NCI-H510A treated with DMSO at 0.1 percent for 48 hours (cell line): ENCODE data around the gene MVP.
A peak's percentile ranks its signal among the peaks of the same experiment; 100 is the strongest.
"Not testable (repeated sequence)": the region's sequence is repeated elsewhere in the genome, so short reads cannot be mapped to it uniquely, and the experiment has no call there.

Experiments used
- DNase-seq: peaks from one replicate; lab custom pipeline; 2025; lab: John Stamatoyannopoulos, UW

The MVP gene

DNA sequence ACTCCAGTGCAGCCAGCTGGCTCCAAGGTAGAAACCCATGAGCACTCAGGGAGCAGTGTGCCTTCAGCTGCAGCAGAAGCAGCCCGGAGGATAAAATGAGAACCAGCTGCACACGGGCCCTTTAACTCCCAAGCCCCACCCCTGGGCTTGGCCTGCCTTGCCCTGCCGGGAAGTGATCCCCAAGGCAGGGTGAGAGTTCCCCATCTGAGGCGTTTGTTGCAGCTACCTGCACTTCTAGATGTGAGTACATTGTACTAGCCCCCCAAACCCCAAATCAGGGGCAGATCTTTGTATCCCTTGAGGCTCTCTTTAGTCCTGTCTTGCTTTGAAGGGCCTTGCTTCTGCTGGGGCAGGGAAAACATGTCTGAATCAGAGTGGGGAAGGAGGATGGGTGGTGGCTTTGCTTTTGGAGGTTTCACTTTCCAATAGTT, at the start of gene MVP:
Gene MVP, plus strand, starts transcription at position 192 of the 431 bp plus-strand sequence. CDS start 10,088 bp downstream, outside the sequence.
- DNase-seq, result peak; percentile 87

DNA sequence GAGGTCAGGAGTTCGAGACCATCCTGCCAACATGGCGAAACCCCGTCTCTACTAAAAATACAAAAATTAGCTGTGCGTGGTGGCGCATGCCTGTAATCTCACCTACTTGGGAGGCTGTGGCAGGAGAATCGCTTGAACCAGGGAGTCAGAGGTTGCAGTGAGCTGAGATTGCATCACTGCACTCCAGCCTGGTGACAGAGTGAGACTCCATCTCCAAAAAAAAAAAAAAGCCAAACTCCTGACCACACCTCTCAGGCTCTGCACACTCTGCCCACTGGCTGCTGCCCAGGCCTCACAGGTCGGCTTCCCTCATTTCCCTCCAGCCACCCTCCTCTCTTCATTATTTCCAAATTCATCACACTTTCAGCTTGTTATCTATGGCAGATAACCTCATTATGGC, 47.9 kb upstream of the MVP start:
- not testable (repeated sequence) for DNase-seq

DNA sequence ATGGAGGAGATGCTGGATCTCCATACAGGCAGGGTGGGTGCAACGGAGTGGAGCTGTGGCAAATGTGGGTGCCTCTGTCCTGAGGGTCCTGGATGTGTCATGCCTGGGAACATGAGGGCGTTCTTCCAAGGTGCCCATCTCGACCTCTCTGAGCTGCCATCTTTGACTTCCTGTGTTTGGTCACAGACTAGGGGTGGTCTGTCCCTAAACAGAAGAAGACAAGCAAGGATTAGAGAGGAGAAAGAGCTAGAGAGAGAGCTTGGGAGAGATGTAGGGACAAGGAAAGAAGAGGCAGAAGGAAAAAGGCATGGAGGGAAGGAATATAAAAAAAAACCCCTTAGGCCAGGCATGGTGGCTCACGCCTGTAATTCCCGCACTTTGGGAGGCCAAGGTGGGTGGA, 45.5 kb upstream of the MVP start:
- DNase-seq, result no peak

DNA sequence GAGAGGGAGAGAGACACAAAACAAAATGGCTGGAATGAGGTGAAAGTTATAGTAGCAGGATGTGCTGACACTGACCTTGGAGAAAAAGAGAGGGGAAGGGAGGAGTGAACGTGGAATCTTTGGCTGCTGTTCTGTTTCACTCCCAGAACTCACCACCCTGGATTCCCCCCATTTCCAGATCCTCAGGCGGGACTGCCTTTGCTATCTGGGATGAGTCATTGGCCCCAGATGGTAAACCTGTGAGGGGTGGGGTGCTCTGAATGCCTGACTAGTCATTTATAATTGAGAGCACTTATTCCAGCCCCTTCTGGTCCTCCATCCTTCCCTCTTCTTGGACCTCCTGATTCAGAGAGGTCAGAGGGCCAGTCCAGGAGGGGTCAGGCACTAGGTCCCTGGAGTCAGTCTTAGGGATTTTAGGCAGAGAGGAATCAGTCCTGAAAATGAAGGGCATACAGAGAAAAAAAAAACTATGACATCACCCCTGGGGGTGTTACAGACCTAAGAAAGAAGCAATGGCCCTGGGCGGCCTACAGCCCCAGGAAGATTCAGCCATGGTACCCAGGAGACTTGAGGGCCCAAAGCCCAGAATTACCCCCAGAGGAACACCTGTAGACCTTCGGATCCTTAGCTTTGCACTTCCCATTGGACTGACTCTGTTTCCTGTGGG, 44.4 kb upstream of the MVP start:
- DNase-seq, result no peak

DNA sequence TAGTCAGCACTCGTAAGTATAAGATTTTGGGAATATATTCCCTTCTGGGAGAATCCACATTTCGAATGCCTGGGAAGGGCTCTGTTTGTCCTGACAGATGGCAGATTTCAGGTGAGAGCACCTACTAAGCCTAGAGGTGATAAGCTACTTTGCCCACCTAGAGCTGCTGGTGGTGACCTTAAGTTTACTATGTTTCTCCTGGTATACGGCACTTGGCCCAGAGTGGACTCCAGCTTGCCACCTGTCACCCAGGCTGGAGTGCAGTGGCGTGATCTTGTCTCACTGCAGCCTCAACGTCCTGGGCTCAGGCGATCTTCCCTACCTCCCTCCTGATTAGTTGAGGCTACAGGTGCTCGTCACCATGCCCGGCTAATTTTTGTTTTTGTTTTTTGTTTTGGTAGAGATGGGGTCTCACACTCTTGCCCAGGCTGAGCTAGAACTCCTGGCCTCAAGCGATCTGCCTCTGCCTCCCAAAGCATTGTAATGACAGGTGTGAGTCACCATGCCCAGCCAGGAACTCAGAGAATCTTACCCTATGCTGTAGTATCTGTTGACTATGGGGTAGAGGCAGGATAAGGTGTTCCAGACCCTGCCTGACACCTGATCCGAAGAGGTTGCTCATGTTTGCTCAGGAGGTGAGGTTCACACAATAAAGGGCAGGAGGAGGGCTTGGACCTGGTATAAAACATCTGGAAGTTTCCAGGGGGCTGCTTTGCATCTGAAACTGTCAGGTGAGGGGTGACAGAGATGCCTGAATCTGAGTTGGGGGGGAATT, 42.5 kb upstream of the MVP start, which contains the start of gene ZG16:
Gene ZG16, plus strand, starts transcription at position 681 of the 775 bp plus-strand sequence. CDS start 1,011 bp downstream, outside the sequence.
- DNase-seq, result peak; percentile 35

DNA sequence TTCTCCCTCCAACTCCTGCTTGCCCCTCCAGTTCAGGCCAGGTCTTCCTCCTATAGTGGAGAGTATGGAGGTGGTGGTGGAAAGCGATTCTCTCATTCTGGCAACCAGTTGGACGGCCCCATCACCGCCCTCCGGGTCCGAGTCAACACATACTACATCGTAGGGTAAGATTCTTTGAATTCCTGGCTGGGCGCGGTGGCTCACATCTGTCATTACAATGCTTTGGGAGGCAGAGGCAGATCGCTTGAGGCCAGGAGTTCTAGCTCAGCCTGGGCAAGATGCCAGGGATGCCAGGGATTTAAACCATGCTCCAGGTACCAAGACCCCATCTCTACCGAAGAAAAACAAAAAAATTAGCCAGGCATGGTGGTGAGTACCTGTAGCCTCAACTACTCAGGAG, 40.8 kb upstream of the MVP start:
- DNase-seq, result no peak

DNA sequence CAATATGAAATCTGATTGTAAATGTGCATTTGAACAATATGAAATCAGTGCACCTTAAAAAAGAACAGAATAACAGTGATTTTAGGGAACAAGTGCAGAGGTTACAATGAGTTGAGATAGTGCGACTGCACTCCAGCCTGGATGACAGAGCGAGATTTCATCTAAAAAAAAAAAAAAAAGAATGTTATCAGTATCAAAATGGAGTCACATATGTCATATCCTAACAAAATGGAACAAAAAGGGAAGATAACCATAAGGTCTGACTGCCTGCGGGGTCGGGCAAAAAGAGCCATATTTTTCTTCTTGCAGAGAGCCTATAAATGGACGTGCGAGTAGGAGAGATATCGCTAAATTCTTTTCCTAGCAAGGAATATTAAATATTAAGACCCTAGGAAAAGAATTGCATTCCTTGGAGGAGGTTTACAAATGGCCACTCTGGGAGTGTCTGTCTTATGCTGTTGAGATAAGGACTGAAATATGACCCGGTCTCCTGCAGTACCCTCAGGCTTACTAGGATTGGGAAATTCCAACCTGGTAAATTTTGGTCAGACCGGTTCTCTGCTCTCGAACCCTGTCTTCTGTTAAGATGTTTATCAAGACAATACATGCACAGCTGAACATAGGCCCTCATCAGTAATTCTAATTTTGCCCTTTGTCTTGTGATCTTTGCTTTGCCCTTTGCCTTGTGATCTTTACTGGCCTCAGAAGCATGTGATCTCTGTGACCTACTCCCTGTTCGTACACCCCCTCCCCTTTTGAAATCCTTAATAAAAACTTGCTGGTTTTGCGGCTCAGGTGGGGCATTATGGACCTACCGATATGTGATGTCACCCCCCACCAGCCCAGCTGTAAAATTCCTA, 36.9 kb upstream of the MVP start:
- peak; percentile 52 for DNase-seq

DNA sequence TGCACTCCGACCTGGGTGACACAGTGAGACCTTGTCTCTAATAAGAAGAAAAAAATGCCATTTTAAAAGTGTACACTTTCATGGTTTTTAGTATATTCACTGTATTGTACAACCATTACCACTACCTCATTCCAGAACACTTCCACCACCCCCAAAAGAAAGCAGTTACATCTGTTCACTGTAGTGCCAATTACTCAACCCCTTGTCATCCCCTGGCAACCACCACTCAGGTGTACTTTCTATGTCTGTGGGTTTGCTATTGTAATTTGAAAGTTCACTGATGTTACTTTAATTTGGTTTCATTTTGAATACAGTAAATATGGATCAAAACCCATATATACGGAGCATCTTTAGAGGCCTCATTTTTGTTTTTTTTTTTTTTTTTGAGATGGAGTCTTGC, 36.1 kb upstream of the MVP start:
- DNase-seq, result no peak

DNA sequence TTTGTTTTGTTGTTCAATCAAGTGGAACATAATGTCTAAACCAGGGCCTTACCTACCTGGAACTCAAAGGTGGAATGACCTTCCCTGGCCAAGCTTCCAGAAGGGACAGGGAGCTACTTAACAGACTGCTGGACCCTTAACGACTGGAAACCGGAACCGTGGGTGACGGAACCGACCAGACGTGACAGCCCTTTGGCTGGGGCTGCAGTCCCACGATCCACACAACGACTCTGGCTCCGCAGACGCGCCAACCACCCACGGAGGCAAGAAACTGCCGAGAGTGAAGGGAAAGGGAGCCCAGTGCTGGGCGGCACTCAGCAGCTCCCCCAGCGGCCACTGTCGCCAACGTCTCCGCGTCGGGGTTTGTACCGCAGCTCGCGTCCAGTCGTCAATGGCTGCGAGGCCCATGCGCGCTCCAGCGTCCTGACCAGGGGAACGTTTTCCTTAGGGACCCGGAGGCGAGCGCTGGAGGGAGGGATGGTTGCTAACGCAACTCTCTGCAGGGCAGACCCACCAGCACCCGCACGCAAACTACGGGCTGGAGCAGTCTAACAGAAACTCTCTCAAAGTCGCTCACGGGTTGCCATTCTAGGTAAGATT, 35.3 kb upstream of the MVP start:
- DNase-seq, result no peak

DNA sequence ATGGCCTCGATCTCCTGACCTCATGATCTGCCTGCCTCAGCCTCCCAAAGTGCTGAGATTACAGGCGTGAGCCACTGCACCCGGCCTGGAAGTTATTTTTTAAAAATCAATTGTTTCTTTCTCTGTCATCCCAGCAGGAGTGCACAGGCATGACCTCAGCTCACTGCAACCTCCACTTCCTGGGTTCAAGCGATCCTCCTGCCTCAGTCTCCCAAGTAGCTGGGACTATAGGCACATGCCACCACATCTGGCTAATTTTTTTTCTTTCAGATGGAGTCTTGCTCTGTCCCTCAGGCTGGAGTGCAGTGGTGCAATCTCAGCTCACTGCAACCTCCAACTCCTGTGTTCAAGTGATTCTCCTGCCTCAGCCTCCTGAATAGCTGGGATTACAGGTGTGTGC, 33.1 kb upstream of the MVP start:
- DNase-seq, result not testable (repeated sequence)

DNA sequence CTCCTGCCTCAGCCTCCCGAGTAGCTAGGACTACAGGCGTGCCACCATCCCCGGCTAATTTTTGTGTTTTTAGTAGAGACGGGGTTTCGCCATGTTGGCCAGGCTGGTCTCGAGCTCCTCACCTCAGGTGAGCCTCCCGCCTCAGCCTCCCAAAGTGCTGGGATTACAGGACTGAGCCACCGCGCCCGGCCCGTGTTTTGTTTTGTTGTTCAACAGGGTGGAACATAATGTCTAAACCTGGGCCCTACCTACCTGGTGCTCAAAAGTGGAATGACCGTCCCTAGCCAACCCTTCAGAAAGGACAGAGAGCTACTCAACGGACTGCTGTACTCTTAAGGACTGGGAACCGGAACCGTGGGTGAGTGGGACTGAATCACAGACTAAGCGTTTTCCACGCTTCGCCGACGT, 30.5 kb upstream of the MVP start:
- peak; percentile 77 for DNase-seq

DNA sequence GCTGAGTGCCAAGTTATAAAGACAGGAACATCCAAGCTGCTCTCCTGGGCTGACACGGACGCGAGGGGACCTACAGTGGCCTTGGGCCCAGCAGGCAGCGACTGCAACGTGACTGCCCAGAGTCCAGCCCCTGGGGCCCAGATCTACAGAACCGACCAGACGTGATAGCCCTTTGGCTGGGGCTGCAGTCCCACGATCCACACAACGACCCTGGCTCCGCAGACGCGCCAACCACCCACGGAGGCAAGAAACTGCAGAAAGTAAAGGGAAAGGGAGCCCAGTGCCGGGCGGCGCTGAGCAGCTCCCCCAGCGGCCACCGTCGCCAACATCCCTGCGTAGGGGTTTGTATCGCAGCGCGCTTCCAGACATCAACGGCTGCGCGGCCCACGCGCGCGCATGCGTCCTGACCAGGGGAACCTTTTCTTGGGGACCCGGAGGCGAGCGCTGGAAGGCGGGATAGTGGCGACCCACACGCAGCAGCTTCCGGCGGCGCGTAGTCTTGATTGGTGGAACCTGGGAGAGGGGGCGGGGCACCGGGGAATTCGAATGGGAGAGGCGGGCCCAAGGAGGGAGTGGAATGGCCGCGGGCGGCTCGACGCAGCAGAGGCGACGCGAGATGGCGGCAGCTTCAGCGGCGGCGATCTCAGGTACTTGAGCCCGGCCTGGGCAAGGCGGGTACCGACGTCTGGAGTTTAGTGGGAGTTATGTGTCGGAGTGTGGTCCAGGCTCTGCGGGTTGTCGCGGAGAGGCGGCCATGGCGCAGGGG, 29.9 kb upstream of the MVP start, which contains the start of gene KIF22:
Gene KIF22, plus strand, starts transcription at position 569 of the 766 bp plus-strand sequence. Its CDS starts 9 bp downstream, at position 578.
- DNase-seq, result peak; percentile 99

DNA sequence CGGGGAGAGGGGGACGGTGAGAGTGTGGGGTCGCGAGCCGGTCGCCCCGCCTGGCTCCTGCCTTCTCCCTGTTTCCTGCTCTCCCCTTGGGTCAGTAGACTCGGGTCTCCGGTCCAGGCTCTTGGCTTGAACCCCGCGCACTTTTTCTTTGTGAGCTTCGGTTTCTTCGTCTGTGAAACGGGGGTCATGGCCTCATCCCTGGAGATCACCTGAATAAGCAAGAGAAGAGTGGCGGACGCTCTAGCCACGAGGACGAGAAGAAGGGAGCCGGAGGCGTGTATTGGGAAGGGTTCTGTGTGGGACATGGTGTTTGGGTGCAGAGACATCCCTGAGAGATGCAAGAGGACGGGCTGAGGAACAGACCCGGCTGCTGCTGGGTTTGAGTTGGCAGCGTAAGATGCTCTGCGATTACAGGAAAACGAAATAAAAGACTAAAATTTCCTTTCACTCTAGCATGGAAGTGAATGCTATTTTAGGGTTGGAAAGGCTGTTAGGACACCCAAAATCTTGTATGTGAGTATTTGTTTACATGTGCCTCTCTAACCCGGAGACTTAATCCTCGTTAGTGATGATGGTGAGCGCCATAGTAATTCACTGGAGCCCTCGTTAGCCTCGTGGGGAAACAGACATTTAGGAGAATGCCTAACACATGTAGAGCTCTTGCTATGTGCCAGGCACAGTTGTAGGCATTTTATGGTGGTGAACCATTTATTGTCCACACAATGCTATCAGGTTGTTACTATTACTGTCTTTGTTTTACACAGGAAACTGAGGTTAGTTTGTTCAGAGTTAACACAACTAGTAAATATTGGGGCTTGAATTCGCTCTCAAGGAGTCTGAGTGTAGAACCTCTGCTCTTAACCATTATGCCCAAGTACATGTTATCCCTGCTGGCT, 29.1 kb upstream of the MVP start:
- no peak for DNase-seq

DNA sequence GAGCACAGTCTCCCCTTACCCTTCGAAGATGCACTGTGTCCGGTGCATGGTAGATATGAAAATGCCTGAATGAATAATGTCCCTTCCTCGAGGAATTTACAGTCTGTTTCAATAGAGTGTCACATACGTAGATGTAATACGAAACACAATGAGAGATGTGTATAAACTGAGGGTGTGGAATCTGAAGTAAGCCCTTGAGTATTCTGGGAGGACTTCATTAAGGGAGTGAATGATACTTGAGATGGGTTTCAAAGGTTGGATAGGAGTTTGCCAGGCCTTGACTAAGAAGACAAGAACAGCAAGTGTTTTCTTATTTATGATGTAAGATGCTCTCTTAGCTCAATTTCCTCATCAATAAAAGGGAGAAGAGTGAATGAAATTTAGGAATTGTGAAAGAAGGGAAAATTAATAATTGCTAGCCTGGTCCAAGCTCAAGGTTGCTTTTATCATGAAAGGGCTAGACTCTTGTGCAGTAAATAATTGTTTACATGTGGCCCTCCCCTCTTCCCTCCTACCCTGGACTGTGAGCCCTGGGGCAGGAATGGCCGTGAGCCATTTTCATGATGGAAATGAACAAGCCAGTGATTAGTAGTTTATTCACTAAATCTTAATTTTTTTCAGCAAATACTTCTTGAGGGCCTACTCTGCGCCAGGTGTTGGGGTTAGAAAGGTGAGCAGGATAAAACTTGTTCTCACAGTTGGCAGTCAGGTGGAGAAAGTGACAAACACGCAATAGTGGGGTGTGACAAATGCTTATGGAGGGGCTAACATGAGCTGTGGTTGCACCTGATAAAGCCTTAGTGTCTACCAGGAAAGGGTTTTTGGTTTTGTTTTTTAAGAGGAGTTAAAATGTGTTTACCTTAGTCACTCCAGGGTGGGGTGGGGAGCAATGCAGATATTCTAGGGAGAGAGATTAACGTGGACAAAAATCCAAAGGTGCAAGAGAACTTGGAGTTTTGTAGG, 28.1 kb upstream of the MVP start:
- no peak for DNase-seq

DNA sequence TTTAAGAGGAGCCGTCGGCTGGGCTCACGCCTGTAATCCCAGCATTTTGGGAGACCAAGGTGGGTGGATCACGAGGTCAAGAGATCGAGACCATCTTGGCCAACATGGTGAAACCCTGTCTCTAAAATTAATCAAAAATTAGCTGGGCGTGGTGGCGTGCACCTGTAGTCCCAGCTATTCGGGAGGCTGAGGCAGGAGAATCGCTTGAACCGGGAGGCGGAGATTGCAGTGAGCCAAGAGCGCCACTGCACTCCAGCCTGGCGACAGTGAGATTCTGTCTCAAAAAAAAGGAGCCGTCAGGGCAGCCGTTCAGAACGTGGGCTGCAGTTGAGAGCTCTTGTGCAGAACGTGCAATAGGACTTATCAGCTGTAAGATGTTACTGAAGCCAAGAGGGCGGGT, 27.1 kb upstream of the MVP start:
- DNase-seq, result not testable (repeated sequence)

DNA sequence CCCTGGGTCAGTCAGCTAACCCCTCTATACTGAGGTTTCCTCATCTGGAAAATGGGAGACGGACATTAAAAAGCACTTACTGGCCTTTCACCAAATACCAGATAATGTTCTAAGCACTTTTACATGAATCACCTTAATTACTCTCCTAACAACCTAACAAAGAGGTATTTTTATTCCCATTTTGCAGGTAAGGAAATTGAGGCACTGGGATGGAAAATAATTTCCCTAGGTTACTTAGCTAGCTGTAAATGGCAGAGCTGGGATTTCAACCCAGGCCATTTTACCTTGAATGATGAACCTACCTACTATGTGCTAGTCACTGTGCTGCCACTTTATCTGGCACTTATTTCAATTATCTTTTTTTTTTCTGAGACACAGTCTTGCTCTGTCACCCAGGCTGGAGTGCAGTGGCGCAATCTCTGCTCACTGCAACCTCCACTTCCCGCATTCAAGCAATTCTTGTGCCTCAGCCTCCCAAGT, 26.0 kb upstream of the MVP start:
- DNase-seq, result no peak

DNA sequence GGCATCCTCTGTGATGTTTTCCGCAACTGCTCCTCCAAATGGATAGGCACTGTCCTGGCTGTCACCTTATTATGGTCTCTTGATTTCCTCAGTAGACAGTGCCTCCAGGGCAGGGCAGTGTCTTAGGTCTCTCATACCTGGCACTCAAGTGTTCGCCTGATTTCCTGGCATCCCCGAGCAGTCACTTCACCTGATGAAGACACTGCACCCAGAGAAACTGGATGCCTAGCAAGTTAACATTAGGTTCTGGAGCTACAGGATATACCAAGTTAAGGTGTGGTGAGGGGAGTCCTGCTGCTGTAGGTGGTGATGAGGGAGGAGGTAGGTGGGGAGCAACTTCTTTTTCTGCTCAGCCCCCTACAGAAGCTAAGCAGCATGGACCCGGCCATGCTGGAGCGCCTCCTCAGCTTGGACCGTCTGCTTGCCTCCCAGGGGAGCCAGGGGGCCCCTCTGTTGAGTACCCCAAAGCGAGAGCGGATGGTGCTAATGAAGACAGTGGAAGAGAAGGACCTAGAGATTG, 17.8 kb upstream of the MVP start:
- no peak for DNase-seq

DNA sequence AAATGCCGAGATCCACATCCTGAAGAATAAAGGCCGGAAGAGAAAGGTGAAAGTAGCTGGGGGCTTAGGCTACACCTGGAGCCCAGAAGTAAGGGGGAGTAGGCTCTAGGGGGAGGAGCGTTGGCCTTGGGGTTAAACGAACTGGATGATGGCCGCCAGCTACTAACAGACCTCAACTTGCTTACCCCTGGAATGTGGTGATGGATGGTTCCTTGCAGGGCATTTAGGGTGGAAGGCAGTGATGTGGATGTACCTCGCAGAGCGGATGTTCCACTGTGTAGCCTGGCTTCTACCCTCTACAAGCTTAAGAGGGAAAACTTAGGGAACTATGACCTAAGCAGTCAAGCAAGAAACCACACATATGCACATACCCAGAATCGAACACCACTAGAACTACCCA, 16.2 kb upstream of the MVP start:
- DNase-seq, result no peak
